Epithelial cell of esophagus (primary cell): ENCODE results near the gene MMP25.

ENCODE experiments used
- DNase-seq: peaks from one replicate; pipeline ENCODE4 v3.0.0; 2010; ENCODE audit warnings: low read depth
- H3K4me3 ChIP-seq: 2 replicates; pipeline ENCODE4 v1.5.1; 2011; ENCODE audit warnings: mild to moderate bottlenecking, low read length, control low read depth
- TF ChIP-seq, protein P1 (sequence below): IDR thresholded peaks from 2 replicates; pipeline ENCODE4 v1.5.1; 2011; ENCODE audit warnings: low read depth, mild to moderate bottlenecking, low read length, control low read depth, inconsistent platforms; ENCODE audit not compliant: insufficient read depth; ENCODE audit errors: missing control alignments

The MMP25 gene

DNA sequence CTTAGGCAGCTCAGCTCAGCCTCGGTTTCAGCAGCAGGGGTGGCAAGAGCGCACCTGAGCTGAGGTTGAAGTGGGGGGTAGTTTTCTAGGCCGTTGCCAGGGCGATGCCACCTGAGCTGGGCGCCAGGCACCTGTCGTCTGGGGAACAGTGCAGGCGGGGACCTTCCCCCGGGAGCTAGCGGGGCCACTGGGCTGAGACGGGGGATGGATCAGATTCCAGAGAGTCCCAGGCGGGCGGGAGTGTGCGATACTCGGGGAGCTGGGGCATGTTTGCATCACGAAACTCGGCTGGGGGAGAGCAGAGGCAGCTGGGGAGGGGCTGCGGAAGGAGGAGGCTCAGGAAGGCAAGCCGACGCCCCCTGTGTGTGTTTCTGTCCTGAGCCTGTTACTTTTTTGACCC lies 34.1 kb upstream of the MMP25 start:
- no peak for DNase-seq
- H3K4me3 ChIP-seq: no peak overlapping the region
- TF ChIP-seq, protein P1, sequence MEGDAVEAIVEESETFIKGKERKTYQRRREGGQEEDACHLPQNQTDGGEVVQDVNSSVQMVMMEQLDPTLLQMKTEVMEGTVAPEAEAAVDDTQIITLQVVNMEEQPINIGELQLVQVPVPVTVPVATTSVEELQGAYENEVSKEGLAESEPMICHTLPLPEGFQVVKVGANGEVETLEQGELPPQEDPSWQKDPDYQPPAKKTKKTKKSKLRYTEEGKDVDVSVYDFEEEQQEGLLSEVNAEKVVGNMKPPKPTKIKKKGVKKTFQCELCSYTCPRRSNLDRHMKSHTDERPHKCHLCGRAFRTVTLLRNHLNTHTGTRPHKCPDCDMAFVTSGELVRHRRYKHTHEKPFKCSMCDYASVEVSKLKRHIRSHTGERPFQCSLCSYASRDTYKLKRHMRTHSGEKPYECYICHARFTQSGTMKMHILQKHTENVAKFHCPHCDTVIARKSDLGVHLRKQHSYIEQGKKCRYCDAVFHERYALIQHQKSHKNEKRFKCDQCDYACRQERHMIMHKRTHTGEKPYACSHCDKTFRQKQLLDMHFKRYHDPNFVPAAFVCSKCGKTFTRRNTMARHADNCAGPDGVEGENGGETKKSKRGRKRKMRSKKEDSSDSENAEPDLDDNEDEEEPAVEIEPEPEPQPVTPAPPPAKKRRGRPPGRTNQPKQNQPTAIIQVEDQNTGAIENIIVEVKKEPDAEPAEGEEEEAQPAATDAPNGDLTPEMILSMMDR: no peak

DNA sequence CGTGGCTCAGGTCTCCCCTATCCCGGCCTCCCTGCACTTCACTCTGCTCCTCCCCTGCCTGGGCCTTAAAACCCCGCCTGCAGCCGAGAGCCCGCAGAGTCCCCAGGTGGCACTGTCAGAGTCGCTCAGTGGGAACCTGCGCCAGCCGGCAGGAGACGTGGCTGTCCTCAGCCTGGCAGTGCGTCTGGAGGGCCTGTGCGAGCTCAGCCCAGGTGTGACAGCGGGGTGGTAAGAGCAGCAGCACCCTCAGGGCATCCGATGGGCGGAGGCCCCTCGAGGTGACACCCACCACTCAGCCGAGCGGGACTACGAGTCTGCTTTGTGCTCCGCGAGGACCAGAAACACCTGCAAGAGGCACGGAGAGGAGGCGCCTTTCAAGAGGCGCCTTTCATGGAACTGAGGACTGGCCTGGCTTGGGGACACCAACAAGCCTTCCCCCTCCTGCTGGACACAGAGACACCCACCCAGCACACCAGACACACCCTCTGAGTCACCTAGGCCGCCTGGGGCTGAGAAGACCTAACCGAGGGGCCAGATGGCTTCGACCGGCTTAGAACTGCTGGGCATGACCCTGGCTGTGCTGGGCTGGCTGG lies 33.4 kb upstream of the MMP25 start, which contains the start of gene CLDN9:
Gene CLDN9 (plus strand): TSS at position 96 of the 593 bp plus-strand sequence. CDS start 440 bp downstream, at position 536.
- TF ChIP-seq, protein P1: no peak
- DNase-seq: no peak
- no peak within 1 kb of the TSS for H3K4me3 ChIP-seq

DNA sequence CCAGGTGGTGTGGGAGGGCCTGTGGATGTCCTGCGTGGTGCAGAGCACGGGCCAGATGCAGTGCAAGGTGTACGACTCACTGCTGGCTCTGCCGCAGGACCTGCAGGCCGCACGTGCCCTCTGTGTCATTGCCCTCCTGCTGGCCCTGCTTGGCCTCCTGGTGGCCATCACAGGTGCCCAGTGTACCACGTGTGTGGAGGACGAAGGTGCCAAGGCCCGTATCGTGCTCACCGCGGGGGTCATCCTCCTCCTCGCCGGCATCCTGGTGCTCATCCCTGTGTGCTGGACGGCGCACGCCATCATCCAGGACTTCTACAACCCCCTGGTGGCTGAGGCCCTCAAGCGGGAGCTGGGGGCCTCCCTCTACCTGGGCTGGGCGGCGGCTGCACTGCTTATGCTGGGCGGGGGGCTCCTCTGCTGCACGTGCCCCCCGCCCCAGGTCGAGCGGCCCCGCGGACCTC lies 32.8 kb upstream of the MMP25 start:
- TF ChIP-seq, protein P1: no peak
- DNase-seq: no peak
- H3K4me3 ChIP-seq: no peak overlapping the region

DNA sequence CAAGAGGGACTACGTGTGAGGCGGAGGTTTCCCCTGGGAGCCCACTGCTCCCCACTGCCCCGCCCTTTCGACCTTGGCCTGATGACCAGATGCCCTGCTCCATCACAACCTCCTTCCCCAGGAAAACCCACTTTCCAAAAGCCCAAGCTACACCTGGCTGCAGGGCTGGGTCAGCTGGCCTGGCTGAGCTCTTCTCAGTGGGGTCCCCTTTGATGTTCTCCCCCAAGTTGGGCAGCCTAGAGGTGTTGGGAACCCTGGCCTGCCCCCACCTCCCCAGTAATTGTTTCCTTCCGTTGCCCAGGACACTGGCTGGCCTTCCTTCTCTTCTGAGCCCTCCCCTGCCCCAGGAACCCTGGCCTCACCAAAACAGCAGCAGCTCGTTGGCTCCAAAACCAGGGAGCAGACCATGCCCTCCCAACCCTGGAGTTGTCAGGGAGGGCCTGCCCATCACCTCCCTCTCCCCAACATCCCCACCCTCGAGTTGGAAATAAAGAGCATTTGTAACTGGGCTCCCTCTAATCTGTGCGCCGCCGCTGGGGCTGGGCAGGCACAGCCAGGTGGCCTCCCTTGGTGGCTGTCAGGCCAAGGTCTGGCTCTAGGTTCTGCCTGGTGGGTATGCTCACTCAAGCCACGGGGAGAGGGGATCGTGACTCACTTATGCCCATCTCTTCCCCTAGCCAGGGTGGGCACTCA lies 32.2 kb upstream of the MMP25 start:
- no peak overlapping the region for H3K4me3 ChIP-seq
- no peak for DNase-seq
- TF ChIP-seq, protein P1: no peak

DNA sequence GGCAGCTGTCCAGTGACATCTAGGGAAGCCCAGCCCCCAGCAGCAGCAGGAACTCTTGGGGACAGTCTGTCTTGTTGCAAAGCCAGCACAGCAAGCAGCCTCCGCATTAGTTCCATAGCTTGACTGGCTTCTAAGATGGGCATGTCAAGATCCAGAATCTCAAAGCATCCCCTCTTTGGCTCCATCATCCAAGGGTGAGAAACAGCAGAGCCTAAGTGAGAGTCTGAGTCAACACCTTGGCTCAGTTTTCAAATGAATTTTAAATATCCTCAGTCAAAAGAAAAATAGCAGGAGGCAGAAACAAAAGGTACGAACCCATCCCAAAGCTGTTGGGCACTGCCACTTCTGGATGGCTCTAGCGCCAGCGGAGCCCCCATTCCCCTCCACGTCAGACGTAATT lies 31.4 kb upstream of the MMP25 start:
- TF ChIP-seq, protein P1: no peak
- no peak for DNase-seq
- no peak overlapping the region for H3K4me3 ChIP-seq

DNA sequence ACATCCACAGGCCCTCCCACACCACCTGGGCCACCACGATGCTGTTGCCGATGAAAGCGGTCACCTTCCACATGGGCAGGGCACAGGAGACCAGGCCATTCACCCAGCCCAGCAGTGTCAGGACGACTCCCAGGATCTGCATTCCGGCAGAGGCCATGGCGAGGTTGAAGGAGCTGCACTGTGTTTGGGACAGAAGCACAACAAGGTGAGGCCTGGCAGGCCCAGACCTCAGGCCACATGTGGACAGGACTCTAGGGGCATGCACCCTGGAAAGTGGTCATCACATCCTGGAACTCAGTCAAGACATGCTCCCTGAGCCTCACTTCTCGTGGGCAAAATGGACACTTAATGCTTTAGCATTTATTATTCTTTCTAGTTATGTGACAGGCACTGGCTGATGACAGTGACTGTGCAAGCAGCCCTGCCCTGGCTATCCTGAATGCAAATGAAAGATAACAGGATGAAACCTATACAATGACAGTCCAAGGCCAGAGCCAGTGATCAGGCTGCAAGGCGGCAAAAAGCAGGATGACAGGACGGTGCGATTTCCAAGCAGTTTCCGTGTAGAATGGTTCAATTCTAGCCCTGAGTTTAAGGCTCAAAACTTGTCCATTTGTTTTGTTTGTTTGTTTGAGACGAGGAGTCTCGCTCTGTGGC lies 30.4 kb upstream of the MMP25 start:
- DNase-seq: no peak
- no peak overlapping the region for H3K4me3 ChIP-seq
- TF ChIP-seq, protein P1: no peak
